Measurements from ENCODE around the gene FAF1. TPM values are rescaled to one million over a fixed set of nuclear protein-coding genes. Genes with fewer than 3 reads are reported as not detected.

FAF1 gene
- total and polyA plus RNA-seq, 4 donors = 8.6 to 45.0 (median 18.2) TPM

DNA sequence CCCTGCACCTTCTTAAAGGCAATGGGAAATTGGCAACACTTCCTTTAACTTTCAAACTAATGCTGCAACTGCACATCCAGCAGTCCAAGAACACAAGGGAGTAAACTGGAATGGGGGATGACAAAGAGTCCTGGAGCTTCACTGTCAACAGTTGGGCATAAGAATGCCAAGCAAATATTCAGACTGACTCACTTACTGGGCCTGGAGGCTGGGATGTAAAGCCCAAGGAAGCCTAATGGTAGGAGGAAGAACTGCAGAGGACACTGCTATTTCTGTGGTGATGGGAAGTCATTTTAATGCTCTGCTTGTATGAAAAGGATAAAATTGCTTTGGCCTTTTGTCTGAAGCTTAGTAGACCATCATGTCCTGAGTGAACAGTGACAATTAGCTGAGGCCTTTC, 521.1 kb downstream of the FAF1 start:
- no peaks in the 10 kb centered on the region for H3K4me1 ChIP-seq (ENCODE audit: control insufficient read depth in 4 of 4, insufficient read depth in 4 of 4, low read length in 3 of 4)
- peaks cover 2 to 34% (median 15%) of the 10 kb centered on the region in 4 donors for H3K36me3 ChIP-seq (ENCODE audit: control insufficient read depth in 4 of 4, insufficient read depth in 3 of 4, low read depth in 1 of 4, low read length in 3 of 4)
- no peaks in the 10 kb centered on the region for H3K27me3 ChIP-seq (ENCODE audit: control insufficient read depth in 4 of 4, insufficient read depth in 4 of 4, low read length in 3 of 4)
- H3K9ac ChIP-seq (ENCODE audit: low read depth in 1 of 2, low read length in 2 of 2) = no peak overlapping the region
- no peak overlapping the region for H3K4me3 ChIP-seq (ENCODE audit: low read depth in 1 of 3, low read length in 3 of 3)
- H3K27ac ChIP-seq (ENCODE audit: low read depth in 1 of 2, low read length in 2 of 2) = no peak overlapping the region
- no peak for DNase-seq (ENCODE audit: low spot score)
- no peaks in the 10 kb centered on the region for H3K9me3 ChIP-seq (ENCODE audit: control insufficient read depth in 4 of 4, low read length in 3 of 4)
- TF ChIP-seq GABPA (IDR thresholded peaks at IDR 0.05 in 1 of 2, conservative IDR thresholded peaks at IDR 0.05 in 1 of 2) (no peak), TAF1 (conservative IDR thresholded peaks at IDR 0.05) (no peak), RXRA (IDR thresholded peaks at IDR 0.05) (no peak), NR2F2 (IDR thresholded peaks at IDR 0.05) (no peak), YY1 (IDR thresholded peaks at IDR 0.05) (no peak), RAD21 (IDR thresholded peaks at IDR 0.05) (no peak), FOXA2 (IDR thresholded peaks at IDR 0.05) (no peak), JUND (IDR thresholded peaks at IDR 0.05) (no peak), SP1 (IDR thresholded peaks at IDR 0.05) (no peak), EGR1 (IDR thresholded peaks at IDR 0.05; ENCODE audit: low read depth in 2 of 2) (no peak), FOXA1 (IDR thresholded peaks at IDR 0.05) (no peak), HNF4A (conservative IDR thresholded peaks at IDR 0.05) (no peak), HNF4G (IDR thresholded peaks at IDR 0.05) (no peak)
- TF ChIP-seq, protein P1, sequence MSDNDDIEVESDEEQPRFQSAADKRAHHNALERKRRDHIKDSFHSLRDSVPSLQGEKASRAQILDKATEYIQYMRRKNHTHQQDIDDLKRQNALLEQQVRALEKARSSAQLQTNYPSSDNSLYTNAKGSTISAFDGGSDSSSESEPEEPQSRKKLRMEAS (IDR thresholded peaks at IDR 0.05) = no peak
- TF ChIP-seq, protein P2, sequence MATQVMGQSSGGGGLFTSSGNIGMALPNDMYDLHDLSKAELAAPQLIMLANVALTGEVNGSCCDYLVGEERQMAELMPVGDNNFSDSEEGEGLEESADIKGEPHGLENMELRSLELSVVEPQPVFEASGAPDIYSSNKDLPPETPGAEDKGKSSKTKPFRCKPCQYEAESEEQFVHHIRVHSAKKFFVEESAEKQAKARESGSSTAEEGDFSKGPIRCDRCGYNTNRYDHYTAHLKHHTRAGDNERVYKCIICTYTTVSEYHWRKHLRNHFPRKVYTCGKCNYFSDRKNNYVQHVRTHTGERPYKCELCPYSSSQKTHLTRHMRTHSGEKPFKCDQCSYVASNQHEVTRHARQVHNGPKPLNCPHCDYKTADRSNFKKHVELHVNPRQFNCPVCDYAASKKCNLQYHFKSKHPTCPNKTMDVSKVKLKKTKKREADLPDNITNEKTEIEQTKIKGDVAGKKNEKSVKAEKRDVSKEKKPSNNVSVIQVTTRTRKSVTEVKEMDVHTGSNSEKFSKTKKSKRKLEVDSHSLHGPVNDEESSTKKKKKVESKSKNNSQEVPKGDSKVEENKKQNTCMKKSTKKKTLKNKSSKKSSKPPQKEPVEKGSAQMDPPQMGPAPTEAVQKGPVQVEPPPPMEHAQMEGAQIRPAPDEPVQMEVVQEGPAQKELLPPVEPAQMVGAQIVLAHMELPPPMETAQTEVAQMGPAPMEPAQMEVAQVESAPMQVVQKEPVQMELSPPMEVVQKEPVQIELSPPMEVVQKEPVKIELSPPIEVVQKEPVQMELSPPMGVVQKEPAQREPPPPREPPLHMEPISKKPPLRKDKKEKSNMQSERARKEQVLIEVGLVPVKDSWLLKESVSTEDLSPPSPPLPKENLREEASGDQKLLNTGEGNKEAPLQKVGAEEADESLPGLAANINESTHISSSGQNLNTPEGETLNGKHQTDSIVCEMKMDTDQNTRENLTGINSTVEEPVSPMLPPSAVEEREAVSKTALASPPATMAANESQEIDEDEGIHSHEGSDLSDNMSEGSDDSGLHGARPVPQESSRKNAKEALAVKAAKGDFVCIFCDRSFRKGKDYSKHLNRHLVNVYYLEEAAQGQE (IDR thresholded peaks at IDR 0.05) = no peak
- TF ChIP-seq, protein P3, sequence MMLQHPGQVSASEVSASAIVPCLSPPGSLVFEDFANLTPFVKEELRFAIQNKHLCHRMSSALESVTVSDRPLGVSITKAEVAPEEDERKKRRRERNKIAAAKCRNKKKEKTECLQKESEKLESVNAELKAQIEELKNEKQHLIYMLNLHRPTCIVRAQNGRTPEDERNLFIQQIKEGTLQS (IDR thresholded peaks at IDR 0.05) = no peak
- TF ChIP-seq, protein P4, sequence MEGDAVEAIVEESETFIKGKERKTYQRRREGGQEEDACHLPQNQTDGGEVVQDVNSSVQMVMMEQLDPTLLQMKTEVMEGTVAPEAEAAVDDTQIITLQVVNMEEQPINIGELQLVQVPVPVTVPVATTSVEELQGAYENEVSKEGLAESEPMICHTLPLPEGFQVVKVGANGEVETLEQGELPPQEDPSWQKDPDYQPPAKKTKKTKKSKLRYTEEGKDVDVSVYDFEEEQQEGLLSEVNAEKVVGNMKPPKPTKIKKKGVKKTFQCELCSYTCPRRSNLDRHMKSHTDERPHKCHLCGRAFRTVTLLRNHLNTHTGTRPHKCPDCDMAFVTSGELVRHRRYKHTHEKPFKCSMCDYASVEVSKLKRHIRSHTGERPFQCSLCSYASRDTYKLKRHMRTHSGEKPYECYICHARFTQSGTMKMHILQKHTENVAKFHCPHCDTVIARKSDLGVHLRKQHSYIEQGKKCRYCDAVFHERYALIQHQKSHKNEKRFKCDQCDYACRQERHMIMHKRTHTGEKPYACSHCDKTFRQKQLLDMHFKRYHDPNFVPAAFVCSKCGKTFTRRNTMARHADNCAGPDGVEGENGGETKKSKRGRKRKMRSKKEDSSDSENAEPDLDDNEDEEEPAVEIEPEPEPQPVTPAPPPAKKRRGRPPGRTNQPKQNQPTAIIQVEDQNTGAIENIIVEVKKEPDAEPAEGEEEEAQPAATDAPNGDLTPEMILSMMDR (IDR thresholded peaks at IDR 0.05; ENCODE audit: low read depth, low read length, missing input control) = no peak
- TF ChIP-seq, protein P5, sequence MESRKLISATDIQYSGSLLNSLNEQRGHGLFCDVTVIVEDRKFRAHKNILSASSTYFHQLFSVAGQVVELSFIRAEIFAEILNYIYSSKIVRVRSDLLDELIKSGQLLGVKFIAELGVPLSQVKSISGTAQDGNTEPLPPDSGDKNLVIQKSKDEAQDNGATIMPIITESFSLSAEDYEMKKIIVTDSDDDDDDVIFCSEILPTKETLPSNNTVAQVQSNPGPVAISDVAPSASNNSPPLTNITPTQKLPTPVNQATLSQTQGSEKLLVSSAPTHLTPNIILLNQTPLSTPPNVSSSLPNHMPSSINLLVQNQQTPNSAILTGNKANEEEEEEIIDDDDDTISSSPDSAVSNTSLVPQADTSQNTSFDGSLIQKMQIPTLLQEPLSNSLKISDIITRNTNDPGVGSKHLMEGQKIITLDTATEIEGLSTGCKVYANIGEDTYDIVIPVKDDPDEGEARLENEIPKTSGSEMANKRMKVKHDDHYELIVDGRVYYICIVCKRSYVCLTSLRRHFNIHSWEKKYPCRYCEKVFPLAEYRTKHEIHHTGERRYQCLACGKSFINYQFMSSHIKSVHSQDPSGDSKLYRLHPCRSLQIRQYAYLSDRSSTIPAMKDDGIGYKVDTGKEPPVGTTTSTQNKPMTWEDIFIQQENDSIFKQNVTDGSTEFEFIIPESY (IDR thresholded peaks at IDR 0.05) = no peak

Measured in liver (tissue), 9 donors.